Cerebellar cortex (tissue), 1 donor: ENCODE results near the gene SSB.
"Not testable (repeated sequence)": the region's sequence is repeated elsewhere in the genome, so short reads cannot be mapped to it uniquely, and the experiment has no call there.

ENCODE experiments used
- DNase-seq: peaks from one replicate; pipeline ENCODE4 v3.0.0-alpha.2; 2015; ENCODE audit warnings: low spot score

SSB gene

GRCh38 chr2:169798718-169799592 is at the start of gene SSB:
SSB (plus strand) TSS chr2:169798871; CDS start chr2:169800961, 2,090 bp downstream.
- peak; percentile 94 for DNase-seq

- DNase-seq = no peak
Observed at GRCh38 chr2:169752752-169753151, 45.9 kb upstream of the SSB start.

GRCh38 chr2:169755083-169755870 is 43.4 kb upstream of the SSB start:
- DNase-seq = no peak

GRCh38 chr2:169756342-169756741 is 42.3 kb upstream of the SSB start:
- DNase-seq = no peak

GRCh38 chr2:169757356-169757755 is 41.3 kb upstream of the SSB start:
- DNase-seq = no peak

GRCh38 chr2:169757778-169758177 is 40.9 kb upstream of the SSB start:
- no peak for DNase-seq

- no peak for DNase-seq
Observed at GRCh38 chr2:169759987-169760386, 38.7 kb upstream of the SSB start.

- DNase-seq = not testable (repeated sequence)
Observed at GRCh38 chr2:169760798-169761197, 37.9 kb upstream of the SSB start.

GRCh38 chr2:169761251-169761969 is 37.3 kb upstream of the SSB start:
- DNase-seq = no peak

- DNase-seq = no peak
Observed at GRCh38 chr2:169761970-169762292, 36.7 kb upstream of the SSB start.

- DNase-seq = no peak
Observed at GRCh38 chr2:169765523-169765922, 33.1 kb upstream of the SSB start.

- DNase-seq = peak; percentile 65
Observed at GRCh38 chr2:169767243-169767888, 31.3 kb upstream of the SSB start.

- no peak for DNase-seq
Observed at GRCh38 chr2:169768262-169768995, 30.2 kb upstream of the SSB start.

- no peak for DNase-seq
Observed at GRCh38 chr2:169771021-169771420, 27.6 kb upstream of the SSB start.

- DNase-seq = no peak
Observed at GRCh38 chr2:169771612-169772011, 27.1 kb upstream of the SSB start.

GRCh38 chr2:169772651-169773050 is 26.0 kb upstream of the SSB start:
- no peak for DNase-seq

- DNase-seq = no peak
Observed at GRCh38 chr2:169775354-169775753, 23.3 kb upstream of the SSB start.

- no peak for DNase-seq
Observed at GRCh38 chr2:169775765-169776164, 22.9 kb upstream of the SSB start.

GRCh38 chr2:169776252-169776761 is 22.4 kb upstream of the SSB start:
- DNase-seq = no peak

GRCh38 chr2:169778446-169778845 is 20.2 kb upstream of the SSB start:
- DNase-seq = no peak
